Liver (tissue), 9 donors: ENCODE measurements around the gene PTK7. TPM values are rescaled to one million over a fixed set of nuclear protein-coding genes. Genes with fewer than 3 reads are reported as not detected.

Experiments used
- DNase-seq: peaks from one replicate; pipeline ENCODE4 v3.0.0-alpha.2; 2017; ENCODE audit warnings: low spot score
- H3K27ac ChIP-seq, 2 donors: one replicate each; pipeline ENCODE4 v1.7.0; 2013; ENCODE audit warnings: inconsistent platforms in 2 of 2, low read length in 2 of 2, control low read depth in 1 of 2, low read depth in 1 of 2, mild to moderate bottlenecking in 1 of 2
- H3K27me3 ChIP-seq, 4 donors: one replicate each; pipeline versions ENCODE4 v1.6.1 to v1.7.0; 2013; ENCODE audit warnings: low read length in 3 of 4, inconsistent platforms in 1 of 4, mild to moderate bottlenecking in 1 of 4, moderate library complexity in 1 of 4; ENCODE audit not compliant: control insufficient read depth in 4 of 4, insufficient read depth in 4 of 4
- H3K36me3 ChIP-seq, 4 donors: one replicate each; pipeline versions ENCODE4 v1.6.1 to v1.7.0; 2013; ENCODE audit warnings: low read length in 3 of 4, mild to moderate bottlenecking in 3 of 4, low read depth in 1 of 4, moderate library complexity in 1 of 4; ENCODE audit not compliant: control insufficient read depth in 4 of 4, insufficient read depth in 3 of 4
- H3K4me1 ChIP-seq, 4 donors: one replicate each; pipeline versions ENCODE4 v1.6.1 to v1.7.0; 2013; ENCODE audit warnings: low read length in 3 of 4, mild to moderate bottlenecking in 3 of 4, moderate library complexity in 1 of 4; ENCODE audit not compliant: control insufficient read depth in 4 of 4, insufficient read depth in 4 of 4
- H3K4me3 ChIP-seq, 3 donors: one replicate each; pipeline versions ENCODE4 v1.6.1 to v1.7.0; 2013; ENCODE audit warnings: low read length in 3 of 3, control low read depth in 1 of 3, low read depth in 1 of 3, mild to moderate bottlenecking in 1 of 3
- H3K9ac ChIP-seq, 2 donors: one replicate each; pipeline ENCODE4 v1.7.0; 2013; ENCODE audit warnings: low read length in 2 of 2, mild to moderate bottlenecking in 2 of 2, moderate library complexity in 2 of 2, control low read depth in 1 of 2, low read depth in 1 of 2
- H3K9me3 ChIP-seq, 4 donors: one replicate each; pipeline versions ENCODE4 v1.6.1 to v1.7.0; 2013; ENCODE audit warnings: low read length in 3 of 4; ENCODE audit not compliant: control insufficient read depth in 4 of 4
- ATF3 ChIP-seq: IDR thresholded peaks from 2 replicates; pipeline ENCODE4 v1.6.1; 2016; ENCODE audit warnings: antibody characterized with exemption
- CTCF ChIP-seq: fragments of 150-350 bp; IDR thresholded peaks from 2 replicates; pipeline ENCODE4 v1.5.1; 2017; ENCODE audit warnings: improper control_type of control experiment, low read depth, low read length; ENCODE audit not compliant: missing input control
- EGR1 ChIP-seq, 2 donors: IDR thresholded peaks; 2 replicates each; pipeline ENCODE4 v1.6.1; 2016 to 2018; ENCODE audit warnings: antibody characterized with exemption in 2 of 2, low read depth in 2 of 2
- FOXA1 ChIP-seq: IDR thresholded peaks from 2 replicates; pipeline ENCODE4 v1.6.1; 2016; ENCODE audit warnings: antibody characterized with exemption
- FOXA2 ChIP-seq: IDR thresholded peaks from 2 replicates; pipeline ENCODE4 v1.6.1; 2016; ENCODE audit warnings: antibody characterized with exemption
- GABPA ChIP-seq, 2 donors: IDR thresholded peaks in 1 of 2; conservative IDR thresholded peaks in 1 of 2; 2 replicates each; pipeline ENCODE4 v1.6.1; 2016; ENCODE audit warnings: antibody characterized with exemption in 2 of 2, mild to moderate bottlenecking in 1 of 2, moderate library complexity in 1 of 2
- HNF4A ChIP-seq, 2 donors: conservative IDR thresholded peaks; 2 replicates each; pipeline ENCODE4 v1.6.1; 2016; ENCODE audit warnings: antibody characterized with exemption in 2 of 2, mild to moderate bottlenecking in 2 of 2
- HNF4G ChIP-seq: IDR thresholded peaks from 2 replicates; pipeline ENCODE4 v1.6.1; 2016; ENCODE audit warnings: antibody characterized with exemption
- JUND ChIP-seq, 2 donors: IDR thresholded peaks; 2 replicates each; pipeline ENCODE4 v1.6.1; 2016; ENCODE audit warnings: antibody characterized with exemption in 2 of 2
- MAX ChIP-seq: IDR thresholded peaks from 2 replicates; pipeline ENCODE4 v1.6.1; 2016; ENCODE audit warnings: antibody characterized with exemption
- NR2F2 ChIP-seq: IDR thresholded peaks from 2 replicates; pipeline ENCODE4 v1.6.1; 2016; ENCODE audit warnings: antibody characterized with exemption
- RAD21 ChIP-seq, 2 donors: IDR thresholded peaks; 2 replicates each; pipeline ENCODE4 v1.6.1; 2016; ENCODE audit warnings: antibody characterized with exemption in 2 of 2, mild to moderate bottlenecking in 2 of 2
- REST ChIP-seq: IDR thresholded peaks from 2 replicates; pipeline ENCODE4 v1.6.1; 2016; ENCODE audit warnings: antibody characterized with exemption, mild to moderate bottlenecking
- RXRA ChIP-seq, 2 donors: IDR thresholded peaks; 2 replicates each; pipeline ENCODE4 v1.6.1; 2017 to 2018; ENCODE audit warnings: antibody characterized with exemption in 2 of 2, mild to moderate bottlenecking in 1 of 2
- SP1 ChIP-seq: IDR thresholded peaks from 2 replicates; pipeline ENCODE4 v1.6.1; 2018; ENCODE audit warnings: antibody characterized with exemption, mild to moderate bottlenecking
- TAF1 ChIP-seq: conservative IDR thresholded peaks from 2 replicates; pipeline ENCODE4 v1.6.1; 2016; ENCODE audit warnings: antibody characterized with exemption, mild to moderate bottlenecking
- YY1 ChIP-seq: IDR thresholded peaks from 2 replicates; pipeline ENCODE4 v1.6.1; 2016; ENCODE audit warnings: antibody characterized with exemption, mild to moderate bottlenecking
- ZBTB33 ChIP-seq: IDR thresholded peaks from 2 replicates; pipeline ENCODE4 v1.6.1; 2016; ENCODE audit warnings: antibody characterized with exemption
- WGBS: extraction: QIAGEN DNeasy Blood & Tissue Kit; methylation state at CpG from one replicate; pipeline ENCODE4 v1.1.7; 2013; 5-methylcytosine and 5-hydroxymethylcytosine counted together
- polyA plus RNA-seq, 2 donors: library from polyadenylated mRNA; stranded (reverse) in 1 of 2; unstranded in 1 of 2; fragments of 200-250 nt in 1 of 2; fragments of >200 nt in 1 of 2; fragmentation: Nextera tagmentation in 1 of 2; extraction: Ambion mirVana in 1 of 2; gene quantifications; one replicate each; pipeline versions ENCODE4 v1.2.1 to v1.2.3, GENCODE V29; 2013 to 2015
- total RNA-seq, 2 donors: library from RNA; depleted of rRNA; stranded (reverse); fragments of >200 nt; gene quantifications; one replicate each; pipeline ENCODE4 v1.2.3, GENCODE V29; 2014
- donor health status: healthy.
- donor health status: healthy.
- donor health status: healthy.
- donor health status: healthy.
- donor health status: healthy.

The PTK7 gene
- total and polyA plus RNA-seq, 4 donors, result 0.67 to 10.5 (median 1.3) TPM

GRCh38 chr6:43180058-43180457 is 103.9 kb downstream of the PTK7 start (continued):
- no peak for TF ChIP-seq ZBTB33
- no peak for TF ChIP-seq HNF4G
- TF ChIP-seq JUND (IDR thresholded peaks at IDR 0.05), result no peak
- no peak for TF ChIP-seq FOXA2
- no peak for TF ChIP-seq SP1
- no peak for TF ChIP-seq FOXA1
- TF ChIP-seq EGR1 (IDR thresholded peaks at IDR 0.05; ENCODE audit: low read depth in 2 of 2), result no peak

- WGBS, result 78% methylated on average over 5 of the region's 5 CpGs
- H3K9ac ChIP-seq, result no peak overlapping the region
- TF ChIP-seq HNF4A (conservative IDR thresholded peaks at IDR 0.05) (no peak), ATF3 (no peak), REST (no peak), SP1 (no peak), RXRA (IDR thresholded peaks at IDR 0.05) (no peak), HNF4G (no peak), YY1 (no peak), FOXA2 (no peak), FOXA1 (no peak), RAD21 (IDR thresholded peaks at IDR 0.05) (no peak), MAX (no peak), EGR1 (IDR thresholded peaks at IDR 0.05; ENCODE audit: low read depth in 2 of 2) (no peak), ZBTB33 (no peak), JUND (IDR thresholded peaks at IDR 0.05) (no peak), TAF1 (no peak), NR2F2 (no peak), CTCF (no peak), GABPA (IDR thresholded peaks at IDR 0.05 in 1 of 2, conservative IDR thresholded peaks at IDR 0.05 in 1 of 2) (no peak)
- no peak overlapping the region for H3K27ac ChIP-seq
- no peak overlapping the region for H3K4me3 ChIP-seq
- H3K27me3 ChIP-seq, result no peaks in the 10 kb centered on the region
- H3K36me3 ChIP-seq, result peaks cover 19 to 39% (median 26%) of the 10 kb centered on the region in 4 donors
- no peaks in the 10 kb centered on the region for H3K9me3 ChIP-seq
- peaks cover 0 to 18% (median 17%) of the 10 kb centered on the region in 4 donors for H3K4me1 ChIP-seq
- DNase-seq, result no peak
These were observed 104.9 kb downstream of the PTK7 start for GRCh38 chr6:43180985-43181384.
